Parathyroid adenoma (tissue), 2 donors: Measurements from ENCODE around the gene SLC22A15.

ENCODE experiments used
- H2AFZ ChIP-seq: fragments of 300-600 bp; sonication (generic); one replicate; pipeline ENCODE4 v1.7.0; 2017; ENCODE audit warnings: antibody characterized with exemption, mild to moderate bottlenecking
- H3K27ac ChIP-seq: fragments of 300-600 bp; sonication (generic); one replicate; pipeline ENCODE4 v1.7.0; 2017
- H3K27me3 ChIP-seq: fragments of 300-600 bp; sonication (generic); one replicate; pipeline ENCODE4 v1.7.0; 2017; ENCODE audit warnings: low read length; ENCODE audit not compliant: control insufficient read depth, insufficient read depth
- H3K36me3 ChIP-seq: fragments of 300-600 bp; sonication (generic); one replicate; pipeline ENCODE4 v1.7.0; 2017; ENCODE audit warnings: low read length; ENCODE audit not compliant: control insufficient read depth, insufficient read depth
- H3K4me1 ChIP-seq: fragments of 300-600 bp; sonication (generic); one replicate; pipeline ENCODE4 v1.7.0; 2017; ENCODE audit warnings: control low read depth
- H3K4me2 ChIP-seq: fragments of 300-600 bp; sonication (generic); one replicate; pipeline ENCODE4 v1.7.0; 2017; ENCODE audit warnings: low read length
- H3K4me3 ChIP-seq: fragments of 300-600 bp; sonication (generic); one replicate; pipeline ENCODE4 v1.7.0; 2017; ENCODE audit warnings: low read depth, low read length
- H3K79me2 ChIP-seq: fragments of 300-600 bp; sonication (generic); one replicate; pipeline ENCODE4 v1.7.0; 2017; ENCODE audit warnings: control low read depth
- H3K9ac ChIP-seq: fragments of 300-600 bp; sonication (generic); one replicate; pipeline ENCODE4 v1.7.0; 2017; ENCODE audit warnings: mild to moderate bottlenecking
- H3K9me3 ChIP-seq: fragments of 300-600 bp; sonication (generic); one replicate; pipeline ENCODE4 v1.7.0; 2017; ENCODE audit warnings: low read length; ENCODE audit not compliant: control insufficient read depth
- CTCF ChIP-seq: fragments of 300-600 bp; sonication (generic); IDR thresholded peaks from one replicate; pipeline ENCODE4 v1.7.0; 2017; ENCODE audit warnings: antibody characterized with exemption, mild to moderate bottlenecking
- donor health status: primary hyperparathyroidism.

Gene SLC22A15

GRCh38 chr1:116008656-116009390 lies 32.5 kb downstream of the SLC22A15 start:
- no peaks in the 10 kb centered on the region for H3K27me3 ChIP-seq
- H3K9ac ChIP-seq = no peak overlapping the region
- no peaks in the 10 kb centered on the region for H3K9me3 ChIP-seq
- H3K4me1 ChIP-seq = no peaks in the 10 kb centered on the region
- no peak overlapping the region for H3K27ac ChIP-seq
- no peaks in the 10 kb centered on the region for H3K36me3 ChIP-seq
- H2AFZ ChIP-seq = no peak overlapping the region
- no peak for TF ChIP-seq CTCF
- H3K4me3 ChIP-seq = no peak overlapping the region
- H3K4me2 ChIP-seq = no peak overlapping the region
- H3K79me2 ChIP-seq = no peaks in the 10 kb centered on the region

GRCh38 chr1:116012716-116013115 lies 36.4 kb downstream of the SLC22A15 start:
- Histone ChIP-seq H3K9me3 (no peaks in the 10 kb centered on the region), H3K4me1 (no peaks in the 10 kb centered on the region), H2AFZ (no peak overlapping the region), H3K27me3 (no peaks in the 10 kb centered on the region), H3K9ac (no peak overlapping the region), H3K4me2 (no peak overlapping the region), H3K79me2 (no peaks in the 10 kb centered on the region), H3K27ac (no peak overlapping the region), H3K4me3 (no peak overlapping the region), H3K36me3 (no peaks in the 10 kb centered on the region)
- TF ChIP-seq CTCF = no peak

- Histone ChIP-seq H3K79me2 (no peaks in the 10 kb centered on the region), H3K27me3 (no peaks in the 10 kb centered on the region), H3K9me3 (no peaks in the 10 kb centered on the region), H3K4me3 (no peak overlapping the region), H3K4me2 (no peak overlapping the region), H2AFZ (no peak overlapping the region), H3K9ac (no peak overlapping the region), H3K27ac (no peak overlapping the region), H3K4me1 (no peaks in the 10 kb centered on the region), H3K36me3 (no peaks in the 10 kb centered on the region)
- no peak for TF ChIP-seq CTCF
Observed at GRCh38 chr1:116015679-116016078, 39.4 kb downstream of the SLC22A15 start.

GRCh38 chr1:116018007-116018406 lies 41.7 kb downstream of the SLC22A15 start:
- H3K27ac ChIP-seq = no peak overlapping the region
- H3K9ac ChIP-seq = no peak overlapping the region
- TF ChIP-seq CTCF = no peak

GRCh38 chr1:116019653-116020253 lies 43.4 kb downstream of the SLC22A15 start:
- Histone ChIP-seq H3K4me2 (no peak overlapping the region), H3K27ac (no peak overlapping the region)

More at GRCh38 chr1:116018007-116018406, 41.7 kb downstream of the SLC22A15 start:
- no peak overlapping the region for H3K4me3 ChIP-seq
- H3K36me3 ChIP-seq = no peaks in the 10 kb centered on the region
- no peaks in the 10 kb centered on the region for H3K4me1 ChIP-seq
- no peaks in the 10 kb centered on the region for H3K79me2 ChIP-seq
- no peaks in the 10 kb centered on the region for H3K9me3 ChIP-seq
- no peak overlapping the region for H3K4me2 ChIP-seq
- H3K27me3 ChIP-seq = no peaks in the 10 kb centered on the region
- H2AFZ ChIP-seq = no peak overlapping the region

More at GRCh38 chr1:116019653-116020253, 43.4 kb downstream of the SLC22A15 start:
- Histone ChIP-seq H3K4me1 (no peaks in the 10 kb centered on the region), H3K27me3 (no peaks in the 10 kb centered on the region), H3K4me3 (no peak overlapping the region), H3K9me3 (no peaks in the 10 kb centered on the region), H3K9ac (no peak overlapping the region), H2AFZ (no peak overlapping the region), H3K36me3 (no peaks in the 10 kb centered on the region), H3K79me2 (no peaks in the 10 kb centered on the region)
- TF ChIP-seq CTCF = no peak
